Activated naive CD4-positive, alpha-beta T cell treated with anti-CD3 and anti-CD28 coated beads, Interleukin-2, amount 10 ng/mL, durations not matched to agents 7 days and 5 days (primary cell): ENCODE measurements around the gene CFP.
"Not testable (repeated sequence)": the region's sequence is repeated elsewhere in the genome, so short reads cannot be mapped to it uniquely, and the experiment has no call there.

Experiments used
- CTCF ChIA-PET: fragments of 350-600 bp; sonication (Branson Sonifier 250); formaldehyde crosslinking; loops from one replicate; lab custom pipeline; 2021; ENCODE audit warnings: antibody characterized with exemption; lab: Charles Lee
- DNase-seq: peaks from one replicate; pipeline ENCODE4 v3.0.0-alpha.2; 2020
- H3K27ac Mint-ChIP-seq: one replicate; pipeline ENCODE4 v1.8.0; 2021; ENCODE audit warnings: mild to moderate bottlenecking, moderate library complexity, mixed read lengths
- H3K27me3 Mint-ChIP-seq: one replicate; pipeline ENCODE4 v1.8.0; 2021; ENCODE audit warnings: mild to moderate bottlenecking, mixed read lengths
- H3K36me3 Mint-ChIP-seq: one replicate; pipeline ENCODE4 v1.8.0; 2021; ENCODE audit warnings: mixed read lengths
- H3K4me1 Mint-ChIP-seq: one replicate; pipeline ENCODE4 v1.8.0; 2021; ENCODE audit warnings: mixed read lengths
- H3K4me3 Mint-ChIP-seq: one replicate; pipeline ENCODE4 v1.8.0; 2021; ENCODE audit warnings: mild to moderate bottlenecking, moderate library complexity, mixed read lengths
- H3K9me3 Mint-ChIP-seq: one replicate; pipeline ENCODE4 v1.8.0; 2021; ENCODE audit warnings: mixed read lengths

Gene CFP

GRCh38 chrX:47629419-47630200 is at the start of gene CFP:
Gene CFP (minus strand): TSS chrX:47629930. CDS start chrX:47629844, 86 bp downstream.
- CTCF ChIA-PET = interaction anchor here (0.8 to 1.8 kb wide), 5 partner anchors 49 to 107 kb away, joined by 3 to 8 read pairs (median 4); partner anchors contain the start of gene ARAF
- H3K4me3 Mint-ChIP-seq = peak within 1 kb of the TSS; percentile 87
- DNase-seq = peak; percentile 50
- peak within 1 kb of the TSS; percentile 87 for H3K27ac Mint-ChIP-seq
- no peaks in the 10 kb centered on the region for H3K9me3 Mint-ChIP-seq
- H3K4me1 Mint-ChIP-seq = peaks cover 25% of the 10 kb centered on the region
- no peaks in the 10 kb centered on the region for H3K27me3 Mint-ChIP-seq
- H3K36me3 Mint-ChIP-seq = peaks cover 13% of the 10 kb centered on the region

- H3K4me3 Mint-ChIP-seq, CTCF ChIA-PET, DNase-seq, H3K4me1 Mint-ChIP-seq, H3K36me3 Mint-ChIP-seq, H3K27ac Mint-ChIP-seq, H3K9me3 Mint-ChIP-seq, H3K27me3 Mint-ChIP-seq: not testable (repeated sequence)
Measured at GRCh38 chrX:47675959-47676859, 46.5 kb upstream of the CFP start.

GRCh38 chrX:47674776-47675175 is 45.0 kb upstream of the CFP start:
- Mint-ChIP-seq H3K27me3 (peaks cover 3% of the 10 kb centered on the region), H3K36me3 (no peaks in the 10 kb centered on the region), H3K27ac (no peak overlapping the region), H3K9me3 (no peaks in the 10 kb centered on the region), H3K4me1 (peaks cover 5% of the 10 kb centered on the region), H3K4me3 (no peak overlapping the region)
- CTCF ChIA-PET = no interaction called here
- no peak for DNase-seq

GRCh38 chrX:47665797-47666196 is 36.1 kb upstream of the CFP start:
- H3K27me3 Mint-ChIP-seq, H3K9me3 Mint-ChIP-seq, H3K36me3 Mint-ChIP-seq, H3K27ac Mint-ChIP-seq, H3K4me3 Mint-ChIP-seq, CTCF ChIA-PET, DNase-seq, H3K4me1 Mint-ChIP-seq: not testable (repeated sequence)

GRCh38 chrX:47664737-47665136 is 35.0 kb upstream of the CFP start:
- Mint-ChIP-seq H3K4me1 (peaks cover 11% of the 10 kb centered on the region), H3K27ac (no peak overlapping the region), H3K36me3 (no peaks in the 10 kb centered on the region), H3K4me3 (no peak overlapping the region), H3K9me3 (no peaks in the 10 kb centered on the region), H3K27me3 (no peaks in the 10 kb centered on the region)
- DNase-seq = no peak
- CTCF ChIA-PET = no interaction called here

GRCh38 chrX:47662144-47662657 is 32.5 kb upstream of the CFP start:
- Mint-ChIP-seq H3K4me1 (peaks cover 25% of the 10 kb centered on the region), H3K9me3 (peaks cover 2% of the 10 kb centered on the region), H3K36me3 (peaks cover 5% of the 10 kb centered on the region), H3K27me3 (peaks cover 6% of the 10 kb centered on the region), H3K4me3 (no peak overlapping the region), H3K27ac (no peak overlapping the region)
- CTCF ChIA-PET = interaction anchor here (0.7 to 1.1 kb wide), 2 partner anchors 10 to 74 kb away, joined by 3 to 4 read pairs; no protein-coding TSS in a partner anchor
- DNase-seq = no peak

GRCh38 chrX:47661539-47661938 is 31.8 kb upstream of the CFP start:
- H3K36me3 Mint-ChIP-seq = peaks cover 11% of the 10 kb centered on the region
- H3K4me1 Mint-ChIP-seq = peaks cover 31% of the 10 kb centered on the region
- CTCF ChIA-PET = no interaction called here
- no peak overlapping the region for H3K4me3 Mint-ChIP-seq
- H3K27ac Mint-ChIP-seq = no peak overlapping the region
- peaks cover 2% of the 10 kb centered on the region for H3K9me3 Mint-ChIP-seq
- no peak for DNase-seq
- peaks cover 6% of the 10 kb centered on the region for H3K27me3 Mint-ChIP-seq

GRCh38 chrX:47659421-47659726 is 29.6 kb upstream of the CFP start:
- Mint-ChIP-seq H3K9me3 (peaks cover 2% of the 10 kb centered on the region), H3K4me3 (peak overlapping the region; percentile 85), H3K27me3 (peaks cover 6% of the 10 kb centered on the region), H3K36me3 (peaks cover 26% of the 10 kb centered on the region), H3K27ac (peak overlapping the region; percentile 99), H3K4me1 (peaks cover 39% of the 10 kb centered on the region)
- CTCF ChIA-PET = no interaction called here
- DNase-seq = no peak

GRCh38 chrX:47658684-47659420 is 29.1 kb upstream of the CFP start, which contains the start of gene UXT:
Gene UXT (minus strand): TSS chrX:47659180. CDS start chrX:47658927, 253 bp downstream.
- Mint-ChIP-seq H3K9me3 (peaks cover 2% of the 10 kb centered on the region), H3K4me3 (peak within 1 kb of the TSS; percentile 85), H3K27ac (peak within 1 kb of the TSS; percentile 99), H3K36me3 (peaks cover 27% of the 10 kb centered on the region), H3K4me1 (peaks cover 39% of the 10 kb centered on the region), H3K27me3 (peaks cover 6% of the 10 kb centered on the region)
- CTCF ChIA-PET = no interaction called here
- DNase-seq = peak; percentile 95

GRCh38 chrX:47658301-47658683 is 28.6 kb upstream of the CFP start:
- H3K9me3 Mint-ChIP-seq = peaks cover 2% of the 10 kb centered on the region
- peak overlapping the region; percentile 99 for H3K27ac Mint-ChIP-seq
- H3K36me3 Mint-ChIP-seq = peaks cover 33% of the 10 kb centered on the region
- CTCF ChIA-PET = no interaction called here
- H3K4me3 Mint-ChIP-seq = peak overlapping the region; percentile 85
- DNase-seq = no peak
- peaks cover 6% of the 10 kb centered on the region for H3K27me3 Mint-ChIP-seq
- peaks cover 43% of the 10 kb centered on the region for H3K4me1 Mint-ChIP-seq

GRCh38 chrX:47651043-47651905 is 21.5 kb upstream of the CFP start:
- Mint-ChIP-seq H3K27me3 (no peaks in the 10 kb centered on the region), H3K27ac (peak overlapping the region; percentile 89), H3K4me3 (peak overlapping the region; percentile 81), H3K9me3 (no peaks in the 10 kb centered on the region), H3K36me3 (peaks cover 63% of the 10 kb centered on the region), H3K4me1 (peaks cover 62% of the 10 kb centered on the region)
- DNase-seq = no peak
- CTCF ChIA-PET = interaction anchor here (0.9 kb wide), 1 partner anchor 23 kb away, joined by 3 read pairs; no protein-coding TSS in a partner anchor

- H3K36me3 Mint-ChIP-seq = peaks cover 55% of the 10 kb centered on the region
- CTCF ChIA-PET = interaction anchor here (0.9 kb wide), 1 partner anchor 22 kb away, joined by 3 read pairs; no protein-coding TSS in a partner anchor
- DNase-seq = peak; percentile 94
Measured at GRCh38 chrX:47650164-47651042, 20.7 kb upstream of the CFP start, which contains the start of gene ELK1. Gene ELK1 (minus strand): TSS chrX:47650563. CDS start chrX:47641441, 9,122 bp downstream.

More at GRCh38 chrX:47650164-47651042, 20.7 kb upstream of the CFP start, which contains the start of gene ELK1:
- no peaks in the 10 kb centered on the region for H3K9me3 Mint-ChIP-seq
- peak within 1 kb of the TSS; percentile 93 for H3K27ac Mint-ChIP-seq
- peaks cover 62% of the 10 kb centered on the region for H3K4me1 Mint-ChIP-seq
- H3K27me3 Mint-ChIP-seq = no peaks in the 10 kb centered on the region
- H3K4me3 Mint-ChIP-seq = peak within 1 kb of the TSS; percentile 81
